ENCODE results near the gene ATP2A1.
"Not testable (repeated sequence)": the region's sequence is repeated elsewhere in the genome, so short reads cannot be mapped to it uniquely, and the experiment has no call there.

Gene ATP2A1

GRCh38 chr16:28863929-28864793 lies 14.1 kb upstream of the ATP2A1 start:
- peak; percentile 69 for DNase-seq

GRCh38 chr16:28865001-28865688 lies 13.1 kb upstream of the ATP2A1 start:
- no peak for DNase-seq

- DNase-seq: no peak
Observed at GRCh38 chr16:28865722-28866453, 12.4 kb upstream of the ATP2A1 start.

GRCh38 chr16:28866454-28866804 lies 11.9 kb upstream of the ATP2A1 start:
- DNase-seq: no peak

- DNase-seq: no peak
Observed at GRCh38 chr16:28867241-28867640, 11.0 kb upstream of the ATP2A1 start.

- not testable (repeated sequence) for DNase-seq
Observed at GRCh38 chr16:28867646-28868045, 10.6 kb upstream of the ATP2A1 start.

- DNase-seq: no peak
Observed at GRCh38 chr16:28869201-28869600, 9.1 kb upstream of the ATP2A1 start.

GRCh38 chr16:28872952-28873351 lies 5.3 kb upstream of the ATP2A1 start:
- DNase-seq: no peak

GRCh38 chr16:28873543-28874201 lies 4.6 kb upstream of the ATP2A1 start:
- DNase-seq: no peak

- no peak for DNase-seq
Observed at GRCh38 chr16:28874406-28874805, 3.9 kb upstream of the ATP2A1 start.

- DNase-seq: peak; percentile 53
Observed at GRCh38 chr16:28875134-28876018, 2.9 kb upstream of the ATP2A1 start.

GRCh38 chr16:28876019-28876659 lies 2.1 kb upstream of the ATP2A1 start:
- no peak for DNase-seq

- DNase-seq: no peak
Observed at GRCh38 chr16:28876973-28877654, 1.2 kb upstream of the ATP2A1 start.

GRCh38 chr16:28877655-28878000 lies 660 bp upstream of the ATP2A1 start:
- DNase-seq: no peak

- no peak for DNase-seq
Observed at GRCh38 chr16:28879261-28879840, 1.1 kb downstream of the ATP2A1 start.

- DNase-seq: peak; percentile 90
Observed at GRCh38 chr16:28879841-28880588, 1.7 kb downstream of the ATP2A1 start.

- DNase-seq: no peak
Observed at GRCh38 chr16:28880589-28880915, 2.3 kb downstream of the ATP2A1 start.

GRCh38 chr16:28880955-28881354 lies 2.7 kb downstream of the ATP2A1 start:
- DNase-seq: no peak

- not testable (repeated sequence) for DNase-seq
Observed at GRCh38 chr16:28881565-28881964, 3.3 kb downstream of the ATP2A1 start.
